NB4 (cell line): ENCODE data around the gene CHAC1.

ENCODE experiments used
- CTCF ChIP-seq: IDR thresholded peaks from one replicate; pipeline ENCODE4 v1.5.1; 2012; ENCODE audit warnings: low read depth, low read length
- MAX ChIP-seq: IDR thresholded peaks from 2 replicates; pipeline ENCODE4 v1.6.1; 2011; ENCODE audit warnings: low read depth, low read length
- MYC ChIP-seq: IDR thresholded peaks from 2 replicates; pipeline ENCODE4 v1.6.1; 2011; ENCODE audit warnings: low read depth, low read length
- POLR2A ChIP-seq: IDR thresholded peaks from 2 replicates; pipeline ENCODE4 v1.6.1; 2011; ENCODE audit warnings: mild to moderate bottlenecking; ENCODE audit not compliant: insufficient read length; ENCODE audit errors: extremely low read depth

GRCh38 chr15:41001524-41002214, 48.4 kb downstream of the CHAC1 start:
- no peak for TF ChIP-seq POLR2A
- TF ChIP-seq CTCF: no peak
- TF ChIP-seq MAX: no peak
- TF ChIP-seq MYC: no peak
